ENCODE measurements around the gene ZNF83. TPM values are rescaled to one million over a fixed set of nuclear protein-coding genes. Genes with fewer than 3 reads are reported as not detected.
A peak's percentile ranks its signal among the peaks of the same experiment; 100 is the strongest.
"Not testable (repeated sequence)": the region's sequence is repeated elsewhere in the genome, so short reads cannot be mapped to it uniquely, and the experiment has no call there.

ZNF83 gene
- total RNA-seq (10 to 100 TPM; 50.8 to 84.9 (median 59.0) TPM), polyA plus RNA-seq (10 to 100 TPM; 65.2 to 66.8 TPM)
- long read RNA-seq, donor 1, transcript ZNF83-202 (4 exons, 2,726 nt): major isoform, 7 of 38 reads
- long read RNA-seq, donor 1, partial matches to known transcripts: 7 of 38 reads
- long read RNA-seq, donor 1, other reads (novel, unspliced or antisense): 21 of 38 reads
- long read RNA-seq, donor 2, transcript ZNF83-203 (2 exons, 3,743 nt): major isoform, 18 of 39 reads
- long read RNA-seq, donor 2, partial matches to known transcripts: 15 of 39 reads
- long read RNA-seq, donor 2, other reads (novel, unspliced or antisense): 0 of 39 reads
- long read RNA-seq, donor 3, partial matches to known transcripts: 9 of 27 reads
- long read RNA-seq, donor 3, other reads (novel, unspliced or antisense): 11 of 27 reads

DNA sequence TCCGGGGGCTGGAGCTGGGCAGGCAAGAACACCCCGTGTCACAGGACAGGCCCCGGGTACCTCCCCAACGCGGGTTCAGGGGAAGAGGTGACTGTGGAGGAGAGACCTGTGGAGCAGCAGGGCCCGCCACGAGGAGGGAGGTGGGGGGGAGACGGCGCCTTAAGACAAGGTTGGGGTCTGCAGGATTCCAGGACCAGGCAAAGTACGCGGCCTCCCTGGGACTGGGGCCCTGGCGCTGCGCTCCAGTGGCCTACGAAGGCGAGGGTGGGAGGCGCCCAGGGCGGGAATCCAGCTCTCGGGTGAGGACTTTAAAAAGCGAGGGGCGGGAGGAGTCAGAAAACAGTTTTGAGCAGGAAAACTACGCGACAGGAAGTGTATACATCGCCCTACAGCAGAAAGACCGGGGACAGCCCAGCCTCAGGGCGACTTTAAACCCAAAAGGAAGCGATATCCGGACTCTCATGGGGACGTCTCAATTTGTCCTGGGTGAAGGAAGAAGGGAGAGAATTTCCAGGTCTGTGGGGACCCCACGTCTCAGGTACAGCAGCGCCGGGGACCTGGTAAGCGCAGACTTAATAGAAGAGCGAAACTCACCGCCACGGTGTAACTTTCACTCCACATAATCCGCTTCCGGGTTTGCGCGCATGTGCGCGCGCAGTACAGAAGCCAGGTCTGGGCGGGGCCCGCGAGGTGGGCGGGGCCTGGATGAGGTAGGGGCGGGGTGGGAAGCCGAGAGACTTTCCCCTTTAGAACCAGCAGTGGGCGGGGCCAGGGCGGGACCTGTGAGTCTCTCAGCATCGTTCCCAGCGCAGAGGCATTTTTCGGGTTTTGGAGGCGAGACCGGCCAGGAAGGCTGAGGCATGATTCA, at the start of gene ZNF83:
TSS of gene ZNF83 (minus strand) at position 638 of the 868 bp plus-strand sequence.
- Histone ChIP-seq H3K27ac (peak within 1 kb of the TSS; percentile 66 to 74), H3K4me1 (ENCODE audit: insufficient read depth) (peaks cover 3% of the 10 kb centered on the region), H3K36me3 (no peaks in the 10 kb centered on the region), H3K4me3 (peak within 1 kb of the TSS; percentile 44), H3K27me3 (no peaks in the 10 kb centered on the region), H3K9me3 (no peaks in the 10 kb centered on the region)
- TF ChIP-seq POLR2A (IDR thresholded peaks at IDR 0.05) (peak; percentile 20), EP300 (IDR thresholded peaks at IDR 0.05) (no peak)
- TF ChIP-seq, protein P1, sequence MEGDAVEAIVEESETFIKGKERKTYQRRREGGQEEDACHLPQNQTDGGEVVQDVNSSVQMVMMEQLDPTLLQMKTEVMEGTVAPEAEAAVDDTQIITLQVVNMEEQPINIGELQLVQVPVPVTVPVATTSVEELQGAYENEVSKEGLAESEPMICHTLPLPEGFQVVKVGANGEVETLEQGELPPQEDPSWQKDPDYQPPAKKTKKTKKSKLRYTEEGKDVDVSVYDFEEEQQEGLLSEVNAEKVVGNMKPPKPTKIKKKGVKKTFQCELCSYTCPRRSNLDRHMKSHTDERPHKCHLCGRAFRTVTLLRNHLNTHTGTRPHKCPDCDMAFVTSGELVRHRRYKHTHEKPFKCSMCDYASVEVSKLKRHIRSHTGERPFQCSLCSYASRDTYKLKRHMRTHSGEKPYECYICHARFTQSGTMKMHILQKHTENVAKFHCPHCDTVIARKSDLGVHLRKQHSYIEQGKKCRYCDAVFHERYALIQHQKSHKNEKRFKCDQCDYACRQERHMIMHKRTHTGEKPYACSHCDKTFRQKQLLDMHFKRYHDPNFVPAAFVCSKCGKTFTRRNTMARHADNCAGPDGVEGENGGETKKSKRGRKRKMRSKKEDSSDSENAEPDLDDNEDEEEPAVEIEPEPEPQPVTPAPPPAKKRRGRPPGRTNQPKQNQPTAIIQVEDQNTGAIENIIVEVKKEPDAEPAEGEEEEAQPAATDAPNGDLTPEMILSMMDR (IDR thresholded peaks at IDR 0.05): no peak
- DNase-seq: peak; percentile 97 to 99 (median 98)
- intact Hi-C loops (cut with DNase I): no loop called here
- 0 to 1% (median 1%) methylated on average over 55 of the region's 55 CpGs for WGBS, 3 donors

DNA sequence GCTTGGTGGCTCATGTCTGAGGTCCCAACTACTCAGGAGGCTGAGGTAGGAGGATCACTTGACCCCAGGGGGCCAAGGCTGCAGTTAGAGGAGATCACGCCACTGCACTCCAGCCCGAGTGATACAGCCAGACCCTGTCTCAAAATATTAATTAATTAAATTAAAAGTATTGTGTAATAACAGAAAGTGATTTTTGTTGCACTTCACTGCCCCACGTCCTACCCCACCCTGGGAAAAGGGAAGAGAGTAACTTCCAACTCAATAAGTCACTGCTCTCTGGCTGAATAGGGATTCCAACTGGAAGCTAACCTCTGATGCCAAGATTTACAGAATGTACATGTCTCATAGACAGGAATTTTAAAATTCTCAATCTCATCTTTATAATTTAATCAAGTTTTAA, 49.5 kb upstream of the ZNF83 start:
- H3K9me3 ChIP-seq: no peaks in the 10 kb centered on the region
- H3K27me3 ChIP-seq: no peaks in the 10 kb centered on the region
- peaks cover 3% of the 10 kb centered on the region for H3K4me1 ChIP-seq (ENCODE audit: insufficient read depth)
- no peaks in the 10 kb centered on the region for H3K36me3 ChIP-seq
- H3K27ac ChIP-seq: no peak overlapping the region
- 86 to 93% (median 90%) methylated on average over 3 of the region's 3 CpGs for WGBS, 3 donors
- no peak overlapping the region for H3K4me3 ChIP-seq
- TF ChIP-seq POLR2A (IDR thresholded peaks at IDR 0.05) (no peak), EP300 (IDR thresholded peaks at IDR 0.05) (no peak)
- TF ChIP-seq, protein P1 (IDR thresholded peaks at IDR 0.05): no peak
- DNase-seq: no peak
- intact Hi-C loops (cut with DNase I): no loop called here

DNA sequence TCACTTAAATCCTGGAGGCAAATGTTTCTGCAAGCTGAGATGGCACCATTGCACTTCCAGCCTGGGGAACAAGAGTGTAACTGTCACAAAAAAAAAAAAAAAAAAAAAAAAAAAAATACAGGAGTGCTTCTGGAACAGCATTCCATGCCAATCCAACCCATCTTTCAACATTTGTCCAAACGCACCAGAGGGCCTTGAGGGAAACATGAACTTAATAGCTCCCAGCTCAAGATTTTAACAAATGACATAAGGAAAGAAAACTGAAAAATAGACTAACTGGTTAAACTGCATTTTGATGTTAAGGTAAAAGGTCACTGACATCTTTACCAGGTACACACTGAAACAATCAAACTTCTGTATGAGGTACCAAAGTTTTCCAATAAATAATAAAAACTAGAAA, 47.7 kb upstream of the ZNF83 start:
- Histone ChIP-seq H3K4me3 (no peak overlapping the region), H3K27me3 (no peaks in the 10 kb centered on the region), H3K4me1 (ENCODE audit: insufficient read depth) (peaks cover 3% of the 10 kb centered on the region), H3K27ac (no peak overlapping the region), H3K9me3 (no peaks in the 10 kb centered on the region), H3K36me3 (no peaks in the 10 kb centered on the region)
- 38 to 41% (median 40%) methylated on average over 1 of the region's 1 CpG for WGBS, 3 donors
- TF ChIP-seq EP300 (IDR thresholded peaks at IDR 0.05): no peak
- no peak for TF ChIP-seq POLR2A (IDR thresholded peaks at IDR 0.05)
- TF ChIP-seq, protein P1 (IDR thresholded peaks at IDR 0.05): no peak
- DNase-seq: no peak
- intact Hi-C loops (cut with DNase I): no loop called here

DNA sequence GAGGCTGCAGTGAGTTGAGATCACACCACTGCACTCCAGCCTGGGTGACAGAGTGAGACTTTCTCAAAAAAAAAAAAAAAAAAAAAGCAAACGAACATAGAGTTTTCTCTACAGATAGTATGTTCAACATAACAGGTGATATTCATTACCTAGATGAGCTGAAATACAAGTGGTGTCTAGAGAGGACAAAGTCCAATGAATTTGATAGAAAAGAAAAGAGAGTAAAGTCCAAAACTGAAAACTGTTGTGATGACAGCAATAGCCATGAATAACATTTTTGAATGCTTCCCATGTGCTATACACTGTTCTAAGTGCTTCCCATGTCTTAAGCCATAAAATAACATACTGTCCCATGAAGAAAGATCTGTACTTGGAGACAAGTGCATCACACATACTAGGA, 43.1 kb upstream of the ZNF83 start:
- H3K9me3 ChIP-seq; H3K4me1 ChIP-seq (ENCODE audit: insufficient read depth); intact Hi-C loops (cut with DNase I); DNase-seq; H3K4me3 ChIP-seq; H3K27me3 ChIP-seq; H3K36me3 ChIP-seq; H3K27ac ChIP-seq: not testable (repeated sequence)
- WGBS, 3 donors: 60 to 67% (median 67%) methylated on average over 1 of the region's 1 CpG
